Left lobe of liver (tissue), 2 donors: ENCODE data around the gene SLC25A25. TPM values are rescaled to one million over a fixed set of nuclear protein-coding genes. Genes with fewer than 3 reads are reported as not detected.
"Not testable (repeated sequence)": the region's sequence is repeated elsewhere in the genome, so short reads cannot be mapped to it uniquely, and the experiment has no call there.

Experiments
- ATAC-seq: fragments of 200-7000 bp; cut with Tn5 transposase; one replicate; pipeline ENCODE4 v1.9.1; 2020; ENCODE audit warnings: mild to moderate bottlenecking, moderate library complexity
- DNase-seq: peaks from one replicate; pipeline ENCODE4 v3.0.0-alpha.2; 2020; ENCODE audit warnings: low spot score
- total RNA-seq: library from RNA; stranded (reverse); gene quantifications from one replicate; pipeline ENCODE4 v1.2.1, GENCODE V29; 2021
- donor health status: DM: no; HTN: no; CAD: no; lungs with moderate emphysema.
- donor health status: DM: no; HTN: yes; CAD: no.

Gene SLC25A25
- total RNA-seq, 1 donor from 2014 or later, result 76.9 TPM

DNA sequence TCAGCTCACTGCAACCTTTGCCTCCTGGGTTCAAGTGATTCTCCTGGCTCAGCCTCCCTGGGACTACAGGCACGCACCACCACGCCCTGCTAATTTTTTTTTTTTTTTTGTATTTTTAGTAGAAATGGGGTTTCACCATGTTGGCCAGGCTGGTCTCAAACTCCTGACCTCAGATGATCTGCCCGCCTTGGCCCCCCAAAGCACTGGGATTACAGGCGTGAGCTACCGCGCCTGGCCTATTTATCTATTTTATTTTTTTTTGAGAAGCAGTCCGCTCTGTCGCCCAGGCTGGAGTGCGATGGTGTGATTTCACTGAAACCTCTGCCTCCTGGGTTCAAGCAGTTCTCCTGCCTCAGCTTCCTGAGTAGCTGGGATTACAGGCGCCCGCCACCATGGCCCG lies 3.4 kb downstream of the SLC25A25 start:
- not testable (repeated sequence) for DNase-seq, ATAC-seq

DNA sequence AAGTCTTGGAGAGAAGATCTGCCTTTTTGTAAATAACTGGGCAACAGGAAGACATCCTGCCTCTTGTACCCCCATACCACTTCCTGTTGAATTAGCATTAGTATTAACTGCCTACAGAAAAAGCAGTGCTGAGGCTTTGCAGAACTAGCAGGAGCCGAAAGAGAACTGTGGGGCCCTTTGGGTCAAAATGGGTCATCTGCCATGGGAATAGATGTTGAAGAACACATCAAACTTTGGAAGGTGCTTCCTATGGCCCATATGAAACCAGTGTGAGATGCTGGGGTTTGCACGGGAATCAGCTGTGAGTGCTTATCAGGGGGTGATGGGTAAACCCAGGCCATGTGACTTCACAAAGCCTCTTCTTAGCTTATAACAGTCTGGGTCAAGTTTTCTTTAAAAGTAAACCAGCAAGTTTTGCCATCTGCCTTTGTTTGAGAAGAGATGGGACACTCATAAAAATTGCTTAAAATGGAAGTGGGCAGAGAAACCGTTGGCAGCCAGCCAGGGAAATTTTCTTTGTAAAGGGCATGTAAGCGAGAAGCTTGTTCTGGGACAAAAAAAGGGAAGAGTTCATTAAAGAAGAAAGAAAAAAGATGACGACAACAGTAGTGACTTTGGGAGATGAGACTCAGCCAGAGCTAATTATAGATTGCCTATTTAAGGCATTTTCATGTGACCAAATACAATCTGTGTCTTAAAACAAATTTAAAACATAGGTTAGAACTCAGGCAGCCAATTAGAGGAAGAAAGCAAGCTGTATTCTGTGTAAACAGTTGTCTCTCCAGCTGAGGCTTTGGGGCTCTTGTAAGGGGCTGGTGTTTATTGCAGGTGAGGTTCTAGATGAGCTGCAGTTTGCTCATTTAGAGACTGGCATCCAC lies 4.4 kb downstream of the SLC25A25 start:
- peak; percentile 78 for DNase-seq
- no peak for ATAC-seq

DNA sequence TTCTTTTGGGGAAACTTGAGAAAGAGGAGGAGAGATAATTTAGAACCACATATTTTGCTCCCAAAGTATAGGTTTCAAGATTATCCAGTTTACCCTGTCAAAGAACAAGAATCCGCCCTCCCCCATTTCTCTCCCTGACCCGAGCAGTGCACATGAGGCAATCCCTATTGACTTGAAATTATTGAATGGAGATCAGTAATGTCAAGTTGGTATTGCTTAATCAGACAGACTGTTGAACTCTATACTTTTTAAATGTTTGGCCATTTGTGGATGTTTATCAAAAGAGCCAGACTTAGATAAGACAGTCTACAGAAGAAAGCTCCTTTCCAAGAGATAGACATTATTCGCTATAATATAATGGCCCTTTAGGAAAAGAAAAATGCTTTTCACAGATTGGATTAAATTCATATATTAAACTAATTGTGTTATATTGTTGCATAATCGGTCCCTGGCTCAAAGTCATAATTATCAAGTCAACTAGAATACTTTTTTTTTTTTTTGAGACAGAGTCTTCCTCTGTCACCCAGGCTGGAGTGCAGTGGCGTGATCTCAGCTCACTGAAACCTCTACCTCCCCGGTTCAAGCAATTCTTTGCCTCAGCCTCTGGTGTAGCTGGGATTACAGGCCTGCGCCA lies 5.3 kb downstream of the SLC25A25 start:
- DNase-seq (no peak), ATAC-seq (peak; percentile 52)

DNA sequence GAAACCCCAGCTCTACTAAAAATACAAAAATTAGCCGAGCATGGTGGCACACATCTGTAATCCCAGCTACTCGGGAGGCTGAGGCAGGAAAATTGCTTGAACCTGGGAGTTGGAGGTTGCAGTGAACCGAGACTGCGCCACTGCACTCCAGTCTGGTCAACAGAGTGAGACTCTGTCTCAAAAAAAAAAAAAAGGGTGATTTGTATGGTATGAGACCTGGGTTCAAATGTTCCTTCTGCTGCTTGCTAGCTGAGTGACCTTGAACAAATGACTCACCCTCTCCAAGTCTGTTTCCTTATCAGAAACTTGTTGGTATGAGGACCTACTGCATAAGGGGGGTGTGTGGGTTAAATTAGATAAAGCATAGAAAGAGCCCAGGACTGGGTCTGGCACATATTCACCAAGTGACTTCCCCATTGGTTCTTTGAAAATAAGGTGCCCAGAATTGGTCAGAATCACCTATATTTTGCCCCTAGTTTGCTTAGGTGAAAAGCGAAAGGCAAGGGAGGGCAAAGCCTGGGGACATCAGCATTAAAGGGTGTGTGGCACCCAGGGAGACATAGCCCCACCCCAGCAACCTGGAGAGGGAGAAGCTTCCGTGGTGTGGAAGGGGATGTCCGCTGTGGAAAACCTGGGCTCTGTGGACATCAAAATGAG lies 9.9 kb downstream of the SLC25A25 start:
- no peak for DNase-seq
- no peak for ATAC-seq

- peak; percentile 66 for DNase-seq
Observed at GRCh38 chr9:128078504-128079434, 10.7 kb downstream of the SLC25A25 start.

GRCh38 chr9:128080206-128080605 lies 12.2 kb downstream of the SLC25A25 start:
- DNase-seq (no peak), ATAC-seq (no peak)

More at GRCh38 chr9:128078504-128079434, 10.7 kb downstream of the SLC25A25 start:
- peak; percentile 87 for ATAC-seq

- DNase-seq, result peak; percentile 39
- no peak for ATAC-seq
Observed at GRCh38 chr9:128081056-128081455, 13.0 kb downstream of the SLC25A25 start.

DNA sequence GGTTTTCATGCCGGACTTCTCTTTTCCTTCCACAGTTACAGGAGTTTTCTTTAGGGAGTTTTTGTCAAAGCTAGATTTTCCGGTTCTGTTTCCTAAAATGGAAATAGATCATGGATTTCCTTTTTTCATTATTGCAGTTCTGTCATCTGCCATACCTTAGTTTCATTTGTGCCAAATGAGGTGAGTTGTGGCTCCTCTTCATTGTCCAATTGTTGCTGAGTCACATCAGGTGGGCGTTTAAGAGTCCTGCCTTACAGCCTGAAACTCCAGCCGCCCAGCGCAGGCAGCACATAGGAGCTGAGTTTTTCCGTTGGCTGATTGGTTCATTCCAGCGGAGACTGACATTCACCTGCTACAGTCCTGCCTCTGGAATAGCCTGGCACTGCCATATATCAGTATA lies 14.1 kb downstream of the SLC25A25 start:
- ATAC-seq (no peak), DNase-seq (no peak)

GRCh38 chr9:128084746-128085145 lies 16.7 kb downstream of the SLC25A25 start:
- no peak for DNase-seq
- no peak for ATAC-seq

- DNase-seq (no peak), ATAC-seq (no peak)
Observed at GRCh38 chr9:128085943-128086342, 17.9 kb downstream of the SLC25A25 start.

DNA sequence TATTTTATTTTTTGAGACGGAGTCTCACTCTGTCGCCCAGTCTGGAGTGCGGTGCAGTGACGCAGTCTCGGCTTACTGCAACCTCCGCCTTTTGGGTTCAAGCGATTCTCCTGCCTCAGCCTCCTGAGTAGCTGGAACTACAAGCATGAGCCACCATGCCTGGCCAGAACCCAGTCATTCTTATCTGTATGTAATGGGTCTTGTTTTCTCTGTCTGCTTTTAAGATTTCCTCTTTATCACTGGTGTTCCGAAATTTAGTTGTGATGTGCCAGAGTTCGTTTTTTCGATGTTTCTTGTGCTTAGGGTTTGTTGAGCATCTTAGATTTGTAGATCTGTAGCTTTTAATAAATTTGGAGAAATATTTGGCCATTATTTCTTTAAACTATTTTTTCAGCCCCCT lies 19.2 kb downstream of the SLC25A25 start:
- ATAC-seq, result no peak

GRCh38 chr9:128088253-128088945 lies 20.4 kb downstream of the SLC25A25 start:
- ATAC-seq, result no peak
- no peak for DNase-seq

More for the DNA sequence above, 19.2 kb downstream of the SLC25A25 start:
- DNase-seq, result no peak

GRCh38 chr9:128089299-128089698 lies 21.3 kb downstream of the SLC25A25 start:
- DNase-seq (no peak), ATAC-seq (no peak)

- no peak for ATAC-seq
Observed at GRCh38 chr9:128091144-128091543, 23.1 kb downstream of the SLC25A25 start.

DNA sequence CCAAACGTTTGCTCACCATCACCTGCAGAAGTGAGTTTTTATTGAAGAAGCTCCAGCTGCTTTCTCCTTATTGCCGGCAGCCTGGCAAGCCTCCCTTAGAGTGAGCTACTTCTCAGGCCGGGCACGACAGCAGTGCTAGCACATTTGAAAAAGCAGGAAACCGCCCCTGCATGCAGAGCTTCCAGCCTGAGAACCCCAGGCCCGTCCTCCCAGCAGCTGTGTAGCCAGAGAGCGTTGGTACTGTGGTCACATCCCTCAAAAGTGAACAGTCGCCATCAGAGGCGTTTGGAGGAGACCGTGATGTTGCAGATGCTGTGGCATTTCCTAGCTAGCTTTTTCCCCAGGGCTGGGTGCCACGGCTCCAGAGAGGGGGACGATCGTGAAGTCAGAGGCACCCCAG lies 23.5 kb downstream of the SLC25A25 start:
- ATAC-seq (no peak), DNase-seq (no peak)

More at GRCh38 chr9:128091144-128091543, 23.1 kb downstream of the SLC25A25 start:
- peak; percentile 43 for DNase-seq

DNA sequence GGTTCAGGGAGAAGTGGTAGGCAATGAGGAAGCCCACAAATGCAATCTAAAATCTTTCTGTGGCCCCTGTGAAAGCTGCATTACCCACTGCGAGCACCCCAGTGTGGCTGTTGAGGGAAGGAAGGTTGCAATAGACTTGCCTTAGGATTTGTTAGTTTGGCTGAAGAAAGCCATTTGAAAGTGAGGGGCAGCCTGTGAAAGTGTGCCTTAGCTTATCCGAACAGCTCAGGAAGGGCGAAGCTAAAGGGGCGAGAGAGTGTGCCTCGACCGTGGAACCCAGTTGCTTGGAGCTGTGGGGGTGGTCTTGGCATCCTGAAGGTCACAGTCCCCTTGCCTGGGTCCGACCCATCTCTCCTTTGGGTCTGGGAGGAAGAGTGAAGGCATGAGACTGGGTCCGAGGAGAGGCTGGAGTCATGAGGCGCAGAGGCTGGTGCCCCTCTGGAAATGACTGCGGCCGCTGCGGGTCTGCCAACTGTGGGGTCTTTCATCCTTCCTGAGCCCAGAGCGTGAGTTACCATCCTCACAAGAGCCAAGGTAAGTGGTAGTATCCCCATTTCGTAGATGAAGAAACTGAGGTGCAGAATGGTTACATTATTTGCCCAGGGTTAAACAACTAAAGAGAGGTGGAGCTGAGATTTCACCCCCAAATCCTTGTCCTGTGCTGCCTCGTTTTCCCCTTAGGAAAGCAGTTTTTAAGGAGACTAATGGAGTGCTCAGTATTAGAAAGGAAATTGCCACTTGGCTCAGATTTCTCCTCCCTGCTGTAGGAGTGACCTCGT lies 24.4 kb downstream of the SLC25A25 start:
- ATAC-seq (no peak), DNase-seq (peak; percentile 41)

DNA sequence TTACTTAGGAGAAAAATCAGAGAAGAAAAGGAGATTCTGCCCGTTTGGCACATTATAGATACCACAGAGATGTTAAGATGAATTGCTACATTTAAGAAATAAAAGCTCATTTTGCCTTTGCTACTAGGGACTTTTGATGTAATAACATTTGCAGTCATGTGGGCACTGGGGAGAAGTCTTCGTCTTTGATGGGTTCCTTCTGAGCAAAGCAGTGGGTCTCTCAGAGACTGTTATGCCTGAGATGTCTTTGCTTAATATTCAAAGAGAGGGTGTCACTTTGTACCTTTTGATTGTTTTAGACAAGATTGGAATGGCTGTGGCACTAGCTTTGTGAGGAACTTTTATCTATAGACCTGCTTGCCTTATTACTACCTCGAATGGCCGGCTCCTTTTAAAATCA lies 25.0 kb downstream of the SLC25A25 start:
- ATAC-seq, result no peak
- DNase-seq, result no peak

DNA sequence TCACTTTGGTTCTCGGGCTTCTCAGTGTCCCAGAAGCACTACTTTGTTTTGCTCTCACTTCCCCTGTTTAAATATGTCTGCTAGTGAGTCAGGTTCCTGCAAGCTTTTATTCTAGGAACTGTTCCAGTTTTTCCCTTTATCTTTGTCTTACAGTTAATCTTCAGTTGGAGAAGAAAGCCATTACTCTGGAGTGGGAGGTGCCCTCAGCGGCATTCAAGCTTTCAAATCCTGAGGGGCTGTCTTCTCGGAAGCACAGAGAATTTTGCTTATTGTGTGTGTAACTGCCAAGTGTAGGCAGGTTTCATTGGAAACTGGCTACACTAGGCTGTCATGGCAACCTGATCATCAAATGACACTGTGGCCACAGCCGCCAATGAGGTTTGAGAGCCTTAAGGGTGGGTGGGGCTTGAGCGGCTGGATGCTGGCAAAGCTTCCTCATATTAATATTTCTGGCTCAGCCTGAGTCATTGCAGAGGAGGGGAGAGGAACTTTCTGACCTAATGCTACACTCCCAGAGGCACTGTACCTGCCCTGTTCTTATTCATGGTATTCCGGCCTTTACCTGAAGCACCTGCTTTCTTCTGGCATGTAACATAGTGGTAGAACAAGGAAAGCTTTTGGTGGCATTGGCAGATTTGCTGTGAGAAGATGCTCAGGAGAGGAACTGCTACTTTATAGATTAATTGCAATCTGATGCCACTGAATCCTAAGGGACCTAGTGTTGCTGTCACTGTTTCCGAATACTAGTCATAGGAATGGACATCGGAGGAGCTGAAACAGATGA lies 26.3 kb downstream of the SLC25A25 start:
- ATAC-seq, result peak; percentile 3
- peak; percentile 71 for DNase-seq
